Psoas muscle (tissue), 8 donors: ENCODE data around the gene CAMTA1. TPM values are rescaled to one million over a fixed set of nuclear protein-coding genes. Genes with fewer than 3 reads are reported as not detected.
"Not testable (repeated sequence)": the region's sequence is repeated elsewhere in the genome, so short reads cannot be mapped to it uniquely, and the experiment has no call there.

Source experiments
- ATAC-seq, 4 donors: fragments of 200-7000 bp; cut with Tn5 transposase; one replicate each; pipeline ENCODE4 v1.9.1; 2020; ENCODE audit warnings: moderate library complexity in 3 of 4, mild to moderate bottlenecking in 2 of 4
- DNase-seq, 2 donors: peaks; one replicate each; pipeline ENCODE4 v3.0.0-alpha.2; 2020
- H3K27ac ChIP-seq: fragments of 200-600 bp; one replicate; pipeline ENCODE4 v1.8.0; 2022
- H3K27me3 ChIP-seq, 3 donors: fragments of 200-600 bp in 1 of 3; one replicate each; pipeline versions ENCODE4 v1.6.1 to v1.8.0; 2013 to 2022; ENCODE audit warnings: low read length in 2 of 3, mild to moderate bottlenecking in 2 of 3, moderate library complexity in 1 of 3; ENCODE audit not compliant: insufficient read depth in 3 of 3
- H3K36me3 ChIP-seq, 2 donors: fragments of 200-600 bp in 1 of 2; one replicate each; pipeline versions ENCODE4 v1.6.1 to v1.8.0; 2013 to 2022; ENCODE audit warnings: low read depth in 1 of 2, mild to moderate bottlenecking in 1 of 2, moderate library complexity in 1 of 2; ENCODE audit not compliant: insufficient read depth in 1 of 2
- H3K4me1 ChIP-seq: fragments of 200-600 bp; one replicate; pipeline ENCODE4 v1.8.0; 2022
- H3K4me3 ChIP-seq: fragments of 200-600 bp; one replicate; pipeline ENCODE4 v1.8.0; 2022; ENCODE audit warnings: mild to moderate bottlenecking
- H3K9me3 ChIP-seq: fragments of 200-600 bp; one replicate; pipeline ENCODE4 v1.8.0; 2022
- WGBS, 3 donors: extraction: QIAGEN DNeasy Blood & Tissue Kit; methylation state at CpG; one replicate each; pipeline versions ENCODE4 v1.1.6 to v1.1.7; 2013; 5-methylcytosine and 5-hydroxymethylcytosine counted together
- intact Hi-C, 2 donors: fragments of 100-400 bp; cut with DNase I; formaldehyde crosslinking; loops; one replicate each; pipeline versions ENCODE4 v1.11.0 to v1.14.2; 2022
- long read RNA-seq, 2 donors: library from polyadenylated mRNA; unstranded; transcript quantifications; one replicate each; pipeline ENCODE4 v2.0.0, GENCODE V29; 2021
- polyA plus RNA-seq, 3 donors: library from polyadenylated mRNA; stranded (reverse); fragments of 200-250 nt; gene quantifications; one replicate each; pipeline ENCODE4 v1.2.3, GENCODE V29; 2013
- total RNA-seq, 4 donors: library from RNA; stranded (reverse); fragmentation: NEBNext Ultra II Directional in 2 of 4; extraction: Animal tissue kit (Norgen Biotek cat#: 25700) in 2 of 4; gene quantifications; one replicate each; pipeline versions ENCODE4 v1.2.1 to v1.2.4, GENCODE V29; 2021 to 2023
- TF ChIP-seq, protein P1 (sequence below): fragments of 200-600 bp; IDR thresholded peaks from one replicate; pipeline ENCODE4 v1.8.0; 2022; ENCODE audit warnings: antibody characterized with exemption
- donor health status: healthy with polysubstance abuse.
- donor health status: DM: no; HTN: no; CAD: no; lungs with moderate emphysema.
- donor health status: Bipolar disorder and iron deficiency.
- donor health status: healthy.
- donor health status: DM: yes; HTN: yes; CAD: no.
- donor health status: DM: no; HTN: no; CAD: no.
- donor health status: DM: no; HTN: no; CAD: no.
- donor health status: DM: yes; HTN: yes; CAD: no.

Gene CAMTA1, protein sequence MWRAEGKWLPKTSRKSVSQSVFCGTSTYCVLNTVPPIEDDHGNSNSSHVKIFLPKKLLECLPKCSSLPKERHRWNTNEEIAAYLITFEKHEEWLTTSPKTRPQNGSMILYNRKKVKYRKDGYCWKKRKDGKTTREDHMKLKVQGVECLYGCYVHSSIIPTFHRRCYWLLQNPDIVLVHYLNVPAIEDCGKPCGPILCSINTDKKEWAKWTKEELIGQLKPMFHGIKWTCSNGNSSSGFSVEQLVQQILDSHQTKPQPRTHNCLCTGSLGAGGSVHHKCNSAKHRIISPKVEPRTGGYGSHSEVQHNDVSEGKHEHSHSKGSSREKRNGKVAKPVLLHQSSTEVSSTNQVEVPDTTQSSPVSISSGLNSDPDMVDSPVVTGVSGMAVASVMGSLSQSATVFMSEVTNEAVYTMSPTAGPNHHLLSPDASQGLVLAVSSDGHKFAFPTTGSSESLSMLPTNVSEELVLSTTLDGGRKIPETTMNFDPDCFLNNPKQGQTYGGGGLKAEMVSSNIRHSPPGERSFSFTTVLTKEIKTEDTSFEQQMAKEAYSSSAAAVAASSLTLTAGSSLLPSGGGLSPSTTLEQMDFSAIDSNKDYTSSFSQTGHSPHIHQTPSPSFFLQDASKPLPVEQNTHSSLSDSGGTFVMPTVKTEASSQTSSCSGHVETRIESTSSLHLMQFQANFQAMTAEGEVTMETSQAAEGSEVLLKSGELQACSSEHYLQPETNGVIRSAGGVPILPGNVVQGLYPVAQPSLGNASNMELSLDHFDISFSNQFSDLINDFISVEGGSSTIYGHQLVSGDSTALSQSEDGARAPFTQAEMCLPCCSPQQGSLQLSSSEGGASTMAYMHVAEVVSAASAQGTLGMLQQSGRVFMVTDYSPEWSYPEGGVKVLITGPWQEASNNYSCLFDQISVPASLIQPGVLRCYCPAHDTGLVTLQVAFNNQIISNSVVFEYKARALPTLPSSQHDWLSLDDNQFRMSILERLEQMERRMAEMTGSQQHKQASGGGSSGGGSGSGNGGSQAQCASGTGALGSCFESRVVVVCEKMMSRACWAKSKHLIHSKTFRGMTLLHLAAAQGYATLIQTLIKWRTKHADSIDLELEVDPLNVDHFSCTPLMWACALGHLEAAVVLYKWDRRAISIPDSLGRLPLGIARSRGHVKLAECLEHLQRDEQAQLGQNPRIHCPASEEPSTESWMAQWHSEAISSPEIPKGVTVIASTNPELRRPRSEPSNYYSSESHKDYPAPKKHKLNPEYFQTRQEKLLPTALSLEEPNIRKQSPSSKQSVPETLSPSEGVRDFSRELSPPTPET (N-terminal part only)
- total RNA-seq, result 10 to 100 TPM; 64.6 to 76.5 (median 66.9) TPM
- 100 to 1,000 TPM in 2 of 3 donors, 10 to 100 TPM in 1; 88.3 to 206 (median 130) TPM for polyA plus RNA-seq
- long read RNA-seq, donor 1, transcript CAMTA1-208 (4 exons, 567 nt), result major isoform, 39 of 44 reads
- long read RNA-seq, donor 1, partial matches to known transcripts, result 0 of 44 reads
- long read RNA-seq, donor 1, other reads (novel, unspliced or antisense), result 1 of 44 reads
- long read RNA-seq, donor 2, transcript CAMTA1-202 (5 exons, 431 nt), result minor isoform, 9 of 109 reads
- long read RNA-seq, donor 2, transcript CAMTA1-208 (4 exons, 567 nt), result major isoform, 76 of 109 reads
- long read RNA-seq, donor 2, transcript CAMTA1-213 (3 exons, 538 nt), result minor isoform, 11 of 109 reads
- long read RNA-seq, donor 2, partial matches to known transcripts, result 2 of 109 reads
- long read RNA-seq, donor 2, other reads (novel, unspliced or antisense), result 8 of 109 reads

DNA sequence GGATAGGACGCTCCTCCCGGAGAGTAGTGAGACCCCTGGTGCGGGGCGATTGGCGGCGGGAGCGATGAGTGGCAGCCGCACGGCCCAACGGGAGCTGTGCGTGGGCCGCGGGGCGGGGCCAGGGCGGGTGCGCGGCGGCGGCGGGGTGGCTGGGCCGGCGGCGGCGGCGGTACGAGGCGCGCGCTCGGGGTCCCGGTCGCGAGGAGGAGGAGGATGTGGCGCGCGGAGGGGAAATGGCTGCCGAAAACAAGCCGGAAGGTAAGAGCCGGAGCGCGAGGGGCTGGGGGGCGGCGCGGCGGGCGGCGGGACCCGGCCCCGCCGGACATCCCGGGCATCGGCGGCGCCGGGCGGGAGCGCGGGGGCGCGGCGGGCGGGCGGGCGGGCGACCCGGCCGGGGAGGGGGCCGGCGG, at the start of gene CAMTA1:
TSS of gene CAMTA1 (plus strand) at position 137 of the 410 bp plus-strand sequence. CDS start at position 214, 77 bp downstream.
- intact Hi-C loops, result loop anchor here in 1 of 2 donors (5.0 kb wide), 1 partner anchor 83 kb away; the partner anchor contains the start of gene DNAJC11
- Histone ChIP-seq H3K4me1 (peaks cover 20% of the 10 kb centered on the region), H3K36me3 (no peaks in the 10 kb centered on the region), H3K4me3 (peak within 1 kb of the TSS; percentile 89), H3K27ac (peak within 1 kb of the TSS; percentile 96), H3K27me3 (no peaks in the 10 kb centered on the region), H3K9me3 (no peaks in the 10 kb centered on the region)
- WGBS, 3 donors, result 1 to 3% (median 1%) methylated on average over 7 to 68 of the region's 69 CpGs
- DNase-seq (no peak), ATAC-seq (no peak)
- TF ChIP-seq, protein P1, sequence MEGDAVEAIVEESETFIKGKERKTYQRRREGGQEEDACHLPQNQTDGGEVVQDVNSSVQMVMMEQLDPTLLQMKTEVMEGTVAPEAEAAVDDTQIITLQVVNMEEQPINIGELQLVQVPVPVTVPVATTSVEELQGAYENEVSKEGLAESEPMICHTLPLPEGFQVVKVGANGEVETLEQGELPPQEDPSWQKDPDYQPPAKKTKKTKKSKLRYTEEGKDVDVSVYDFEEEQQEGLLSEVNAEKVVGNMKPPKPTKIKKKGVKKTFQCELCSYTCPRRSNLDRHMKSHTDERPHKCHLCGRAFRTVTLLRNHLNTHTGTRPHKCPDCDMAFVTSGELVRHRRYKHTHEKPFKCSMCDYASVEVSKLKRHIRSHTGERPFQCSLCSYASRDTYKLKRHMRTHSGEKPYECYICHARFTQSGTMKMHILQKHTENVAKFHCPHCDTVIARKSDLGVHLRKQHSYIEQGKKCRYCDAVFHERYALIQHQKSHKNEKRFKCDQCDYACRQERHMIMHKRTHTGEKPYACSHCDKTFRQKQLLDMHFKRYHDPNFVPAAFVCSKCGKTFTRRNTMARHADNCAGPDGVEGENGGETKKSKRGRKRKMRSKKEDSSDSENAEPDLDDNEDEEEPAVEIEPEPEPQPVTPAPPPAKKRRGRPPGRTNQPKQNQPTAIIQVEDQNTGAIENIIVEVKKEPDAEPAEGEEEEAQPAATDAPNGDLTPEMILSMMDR, result no peak

DNA sequence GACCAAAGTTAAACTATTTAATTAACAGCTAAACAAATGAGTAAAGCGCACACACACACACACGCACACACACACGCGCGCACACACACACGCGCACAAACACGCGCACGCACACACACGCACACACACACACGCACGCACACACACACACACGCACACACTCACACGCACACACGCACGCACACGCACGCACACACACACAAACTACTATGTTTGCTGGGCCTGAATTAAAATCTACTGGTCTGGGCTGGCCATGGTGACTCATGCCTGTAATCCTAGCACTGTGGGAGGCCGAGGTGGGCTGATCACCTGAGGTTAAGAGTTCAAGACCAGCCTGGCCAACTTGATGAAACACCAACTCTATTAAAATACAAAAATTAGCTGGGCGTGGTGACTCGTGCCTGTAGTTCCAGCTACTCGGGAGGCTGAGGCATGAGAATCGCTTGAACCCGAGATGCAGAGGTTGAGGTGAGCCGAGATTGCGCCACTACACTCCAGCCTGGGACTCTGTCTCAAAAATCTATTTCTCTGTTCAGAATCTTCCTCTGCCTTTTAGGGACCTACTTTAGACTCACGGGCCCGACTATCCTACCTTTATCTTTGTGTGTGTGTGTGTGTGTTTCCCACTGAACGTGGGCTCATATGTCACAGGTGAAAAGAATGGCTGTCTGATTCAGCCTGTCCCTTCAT, 46.1 kb upstream of the CAMTA1 start:
- H3K4me1 ChIP-seq, result peaks cover 13% of the 10 kb centered on the region
- no peaks in the 10 kb centered on the region for H3K36me3 ChIP-seq
- H3K9me3 ChIP-seq, result no peaks in the 10 kb centered on the region
- TF ChIP-seq, protein P1, result no peak
- H3K4me3 ChIP-seq, result no peak overlapping the region
- ATAC-seq (no peak), DNase-seq (no peak)
- intact Hi-C loops, result loop anchor here in 1 of 2 donors (10.0 kb wide), 1 partner anchor 906 kb away; no protein-coding TSS in a partner anchor
- H3K27ac ChIP-seq, result no peak overlapping the region
- H3K27me3 ChIP-seq, result peaks cover 0 to 6% (median 3%) of the 10 kb centered on the region in 3 donors
- WGBS, 3 donors, result 78 to 92% (median 83%) methylated on average over 27 to 30 of the region's 30 CpGs

DNA sequence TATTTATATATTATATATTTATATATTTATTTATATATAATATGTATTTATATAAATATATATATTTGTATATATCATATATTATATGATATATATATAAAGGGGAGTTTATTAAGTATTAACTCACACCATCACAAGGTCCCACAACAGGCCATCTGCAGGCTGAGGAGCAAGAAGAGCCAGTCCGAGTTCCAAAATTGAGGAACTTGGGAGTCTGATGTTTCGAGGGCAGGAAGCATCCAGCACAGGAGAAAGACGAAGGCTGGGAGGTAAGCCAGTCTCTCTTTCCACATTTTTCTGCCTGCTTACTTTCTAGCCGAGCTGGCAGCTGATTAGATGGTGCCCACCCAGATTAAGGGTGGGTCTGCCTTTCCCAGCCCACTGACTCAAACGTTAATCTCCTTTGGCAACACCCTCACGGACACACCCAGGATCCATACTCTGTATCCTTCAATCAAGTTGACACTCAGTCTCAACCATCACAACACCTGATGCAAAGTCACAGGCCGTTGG, 42.5 kb upstream of the CAMTA1 start:
- intact Hi-C loops, result loop anchor here in 1 of 2 donors (5.0 kb wide), 1 partner anchor 40 kb away; no protein-coding TSS in a partner anchor
- not testable (repeated sequence) for H3K27me3 ChIP-seq, H3K36me3 ChIP-seq, H3K4me3 ChIP-seq, DNase-seq, H3K9me3 ChIP-seq, ATAC-seq
- WGBS, 3 donors, result 77 to 84% (median 79%) methylated on average over 7 of the region's 7 CpGs
- peaks cover 14% of the 10 kb centered on the region for H3K4me1 ChIP-seq
- H3K27ac ChIP-seq, result peak overlapping the region; percentile 70
